Right atrium auricular region (tissue), 2 donors: Measurements from ENCODE around the gene DUS3L. TPM values are rescaled to one million over a fixed set of nuclear protein-coding genes. Genes with fewer than 3 reads are reported as not detected.

Source experiments
- DNase-seq: peaks from one replicate; pipeline ENCODE4 v3.0.0-alpha.2; 2019; ENCODE audit warnings: low spot score
- H3K27ac ChIP-seq, 2 donors: fragments of 200-600 bp; sonication (generic); 1 replicate in 1 of 2; 2 replicates in 1 of 2; pipeline ENCODE4 v1.5.1; 2016 to 2019
- H3K27me3 ChIP-seq, 2 donors: fragments of 200-600 bp; sonication (generic); one replicate each; pipeline versions ENCODE4 v1.5.1 to v1.6.0; 2017 to 2019
- H3K36me3 ChIP-seq: fragments of 200-600 bp; sonication (generic); one replicate; pipeline ENCODE4 v1.5.1; 2016
- H3K4me1 ChIP-seq, 2 donors: fragments of 200-600 bp; sonication (generic); one replicate each; pipeline versions ENCODE4 v1.5.1 to v1.6.0; 2017 to 2019
- H3K4me3 ChIP-seq, 2 donors: fragments of 200-600 bp; sonication (generic); 1 replicate in 1 of 2; 2 replicates in 1 of 2; pipeline ENCODE4 v1.5.1; 2017 to 2019; ENCODE audit warnings: mild to moderate bottlenecking in 1 of 2, moderate library complexity in 1 of 2
- H3K9me3 ChIP-seq, 2 donors: fragments of 200-600 bp; sonication (generic); one replicate each; pipeline ENCODE4 v1.5.1; 2019
- total RNA-seq, 2 donors: library from RNA; depleted of rRNA; stranded (reverse); fragments of >200 nt; gene quantifications; one replicate each; pipeline ENCODE4 v1.1.0, GENCODE V29; 2016
- TF ChIP-seq, protein P1 (sequence below), 2 donors: fragments of 200-600 bp; sonication (generic); IDR thresholded peaks; one replicate each; pipeline ENCODE4 v1.5.1; 2019; ENCODE audit warnings: antibody characterized with exemption in 2 of 2

DUS3L gene
- total RNA-seq, 2 donors from 2014 or later = 12.1 to 24.8 TPM

DNA sequence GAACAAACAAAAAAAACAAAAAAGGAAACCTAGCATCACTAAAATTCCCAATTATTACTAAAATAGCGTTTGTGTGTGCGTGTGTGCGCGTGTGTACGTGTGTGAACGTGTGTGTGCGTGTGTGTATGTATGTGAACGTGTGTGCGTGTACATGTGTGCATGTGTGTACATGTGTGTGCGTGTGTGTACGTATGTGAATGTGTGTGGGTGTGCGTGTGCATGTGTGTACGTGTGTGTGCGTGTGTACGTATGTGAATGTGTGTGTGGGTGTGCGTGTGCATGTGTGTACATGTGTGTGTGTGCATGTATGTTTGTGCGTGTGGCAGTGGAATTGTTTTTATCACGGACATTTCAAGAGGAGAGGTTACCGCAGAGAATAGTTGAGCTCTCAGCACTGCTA lies 48.9 kb downstream of the DUS3L start:
- no peak overlapping the region for H3K27ac ChIP-seq
- no peaks in the 10 kb centered on the region for H3K9me3 ChIP-seq
- no peaks in the 10 kb centered on the region for H3K27me3 ChIP-seq
- no peak for DNase-seq
- TF ChIP-seq, protein P1, sequence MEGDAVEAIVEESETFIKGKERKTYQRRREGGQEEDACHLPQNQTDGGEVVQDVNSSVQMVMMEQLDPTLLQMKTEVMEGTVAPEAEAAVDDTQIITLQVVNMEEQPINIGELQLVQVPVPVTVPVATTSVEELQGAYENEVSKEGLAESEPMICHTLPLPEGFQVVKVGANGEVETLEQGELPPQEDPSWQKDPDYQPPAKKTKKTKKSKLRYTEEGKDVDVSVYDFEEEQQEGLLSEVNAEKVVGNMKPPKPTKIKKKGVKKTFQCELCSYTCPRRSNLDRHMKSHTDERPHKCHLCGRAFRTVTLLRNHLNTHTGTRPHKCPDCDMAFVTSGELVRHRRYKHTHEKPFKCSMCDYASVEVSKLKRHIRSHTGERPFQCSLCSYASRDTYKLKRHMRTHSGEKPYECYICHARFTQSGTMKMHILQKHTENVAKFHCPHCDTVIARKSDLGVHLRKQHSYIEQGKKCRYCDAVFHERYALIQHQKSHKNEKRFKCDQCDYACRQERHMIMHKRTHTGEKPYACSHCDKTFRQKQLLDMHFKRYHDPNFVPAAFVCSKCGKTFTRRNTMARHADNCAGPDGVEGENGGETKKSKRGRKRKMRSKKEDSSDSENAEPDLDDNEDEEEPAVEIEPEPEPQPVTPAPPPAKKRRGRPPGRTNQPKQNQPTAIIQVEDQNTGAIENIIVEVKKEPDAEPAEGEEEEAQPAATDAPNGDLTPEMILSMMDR (IDR thresholded peaks at IDR 0.05) = no peak
- H3K4me3 ChIP-seq = no peak overlapping the region
- no peaks in the 10 kb centered on the region for H3K36me3 ChIP-seq
- no peaks in the 10 kb centered on the region for H3K4me1 ChIP-seq

DNA sequence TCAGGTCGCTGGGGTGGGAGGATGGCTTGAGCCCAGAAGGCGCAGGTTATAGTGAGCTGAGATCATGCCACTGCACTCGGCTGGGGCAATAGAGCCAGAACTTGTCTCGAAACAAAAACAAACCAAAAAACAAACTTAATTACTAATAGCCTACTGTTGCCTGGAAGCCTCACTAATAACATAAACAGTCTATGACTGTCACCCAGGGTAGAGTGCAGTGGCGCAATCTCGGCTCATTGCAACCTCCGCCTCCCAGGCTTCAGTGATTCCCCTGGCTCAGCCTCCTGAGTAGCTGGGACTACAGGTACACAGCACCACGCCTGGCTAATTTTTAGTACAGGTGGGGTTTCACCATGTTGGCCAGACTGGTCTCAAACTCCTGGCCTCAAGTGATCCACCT lies 52.5 kb downstream of the DUS3L start:
- H3K27ac ChIP-seq = no peak overlapping the region
- DNase-seq = no peak
- no peak overlapping the region for H3K4me3 ChIP-seq
- no peaks in the 10 kb centered on the region for H3K9me3 ChIP-seq
- no peaks in the 10 kb centered on the region for H3K4me1 ChIP-seq
- no peaks in the 10 kb centered on the region for H3K27me3 ChIP-seq
- TF ChIP-seq, protein P1 (IDR thresholded peaks at IDR 0.05) = no peak
- no peaks in the 10 kb centered on the region for H3K36me3 ChIP-seq

Other genes with a start within 250 kb of the DUS3L start
- gene TINCR, start 223.2 kb downstream of the DUS3L start, total RNA-seq = under 1 TPM in 1 of 2 donors, not detected in 1; 0.59 TPM
- gene SAFB2, start 168.4 kb downstream of the DUS3L start, total RNA-seq = 10 to 100 TPM; 16.1 to 26.6 TPM
- 10 to 100 TPM; 31.9 to 32.7 TPM for gene SAFB, start 168.1 kb downstream of the DUS3L start, total RNA-seq
- 10 to 100 TPM; 87.7 to 98.8 TPM for gene MICOS13, start 110.6 kb downstream of the DUS3L start, total RNA-seq
- 10 to 100 TPM; 10.3 to 12.6 TPM for gene HSD11B1L, start 110.1 kb downstream of the DUS3L start, total RNA-seq
- 100 to 1,000 TPM; 222 to 483 TPM for gene RPL36, start 100.9 kb downstream of the DUS3L start, total RNA-seq
- gene LONP1, start 71.0 kb downstream of the DUS3L start, total RNA-seq = 10 to 100 TPM; 65.0 to 65.4 TPM
- gene CATSPERD, start 70.5 kb downstream of the DUS3L start, total RNA-seq = not detected
- gene PRR22, start 6.4 kb downstream of the DUS3L start, total RNA-seq = under 1 TPM; 0.67 to 0.83 TPM
- gene NRTN, start 13.9 kb upstream of the DUS3L start, total RNA-seq = 10 to 100 TPM; 20.9 to 33.7 TPM
- not detected for gene FUT6, start 48.5 kb upstream of the DUS3L start, total RNA-seq
- not detected for gene FUT3, start 60.3 kb upstream of the DUS3L start, total RNA-seq
- not detected for gene FUT5, start 79.4 kb upstream of the DUS3L start, total RNA-seq
- gene NDUFA11, start 112.6 kb upstream of the DUS3L start, total RNA-seq = 100 to 1,000 TPM; 368 to 648 TPM
- 1 to 10 TPM; 2.6 to 4.1 TPM for gene VMAC, start 113.7 kb upstream of the DUS3L start, total RNA-seq
- 1 to 10 TPM; 4.5 to 7.3 TPM for gene CAPS, start 123.1 kb upstream of the DUS3L start, total RNA-seq
- 10 to 100 TPM; 53.6 to 54.7 TPM for gene RANBP3, start 187.0 kb upstream of the DUS3L start, total RNA-seq